HG03045 (cell line): ENCODE measurements around the gene MYF6.
"Not testable (repeated sequence)": the region's sequence is repeated elsewhere in the genome, so short reads cannot be mapped to it uniquely, and the experiment has no call there.

Experiments used
- ATAC-seq: cut with Tn5 transposase; IDR thresholded peaks from one replicate; pipeline ENCODE4 v1.9.1; 2021; ENCODE audit warnings: mild to moderate bottlenecking, moderate library complexity; ENCODE audit not compliant: unreplicated experiment

The MYF6 gene

GRCh38 chr12:80707126-80707829 is at the start of gene MYF6:
Gene MYF6 (plus strand): TSS chr12:80707634. CDS start chr12:80707720, 86 bp downstream.
- no peak for ATAC-seq

- ATAC-seq = no peak
Measured at GRCh38 chr12:80659512-80660063, 47.8 kb upstream of the MYF6 start.

GRCh38 chr12:80662586-80662985 is 44.8 kb upstream of the MYF6 start:
- no peak for ATAC-seq

GRCh38 chr12:80670214-80670613 is 37.2 kb upstream of the MYF6 start:
- no peak for ATAC-seq

GRCh38 chr12:80676042-80676636 is 31.3 kb upstream of the MYF6 start:
- not testable (repeated sequence) for ATAC-seq

GRCh38 chr12:80676856-80677255 is 30.6 kb upstream of the MYF6 start:
- no peak for ATAC-seq

- no peak for ATAC-seq
Measured at GRCh38 chr12:80677994-80678393, 29.4 kb upstream of the MYF6 start.

GRCh38 chr12:80679346-80680131 is 27.9 kb upstream of the MYF6 start:
- no peak for ATAC-seq

GRCh38 chr12:80681287-80681686 is 26.1 kb upstream of the MYF6 start:
- ATAC-seq = peak; percentile 83

- ATAC-seq = no peak
Measured at GRCh38 chr12:80681786-80682185, 25.6 kb upstream of the MYF6 start.

GRCh38 chr12:80684077-80684495 is 23.3 kb upstream of the MYF6 start:
- no peak for ATAC-seq

- ATAC-seq = no peak
Measured at GRCh38 chr12:80690090-80690489, 17.3 kb upstream of the MYF6 start.

- ATAC-seq = no peak
Measured at GRCh38 chr12:80690513-80690912, 16.9 kb upstream of the MYF6 start.

GRCh38 chr12:80692114-80692513 is 15.3 kb upstream of the MYF6 start:
- ATAC-seq = no peak

- ATAC-seq = no peak
Measured at GRCh38 chr12:80697270-80697887, 10.1 kb upstream of the MYF6 start.

GRCh38 chr12:80698256-80698655 is 9.2 kb upstream of the MYF6 start:
- no peak for ATAC-seq

- ATAC-seq = no peak
Measured at GRCh38 chr12:80698847-80699542, 8.4 kb upstream of the MYF6 start.

GRCh38 chr12:80700327-80700726 is 7.1 kb upstream of the MYF6 start:
- ATAC-seq = no peak

GRCh38 chr12:80701388-80701787 is 6.0 kb upstream of the MYF6 start:
- ATAC-seq = no peak
